GM13977 (cell line): ENCODE data around the gene COMMD1.
A peak's percentile ranks its signal among the peaks of the same experiment; 100 is the strongest.

ENCODE experiments used
- DNase-seq: peaks from one replicate; pipeline ENCODE4 v3.0.0; 2012; ENCODE audit warnings: low spot score
- in situ Hi-C: fragments of 300-500 bp; cut with MboI; formaldehyde crosslinking; loops from one replicate; pipeline ENCODE4 v1.12.0; 2022; ENCODE audit warnings: low sequenced_read_pairs, low pct_unique_long_range_greater_than_20kb, mixed read lengths, inconsistent platforms; ENCODE audit not compliant: unreplicated experiment
- TF ChIP-seq, protein P1 (sequence below): IDR thresholded peaks from 2 replicates; pipeline ENCODE4 v1.5.1; 2012; ENCODE audit warnings: mild to moderate bottlenecking, control low read depth; ENCODE audit not compliant: insufficient read depth; ENCODE audit errors: extremely low read depth, missing control alignments

COMMD1 gene

DNA sequence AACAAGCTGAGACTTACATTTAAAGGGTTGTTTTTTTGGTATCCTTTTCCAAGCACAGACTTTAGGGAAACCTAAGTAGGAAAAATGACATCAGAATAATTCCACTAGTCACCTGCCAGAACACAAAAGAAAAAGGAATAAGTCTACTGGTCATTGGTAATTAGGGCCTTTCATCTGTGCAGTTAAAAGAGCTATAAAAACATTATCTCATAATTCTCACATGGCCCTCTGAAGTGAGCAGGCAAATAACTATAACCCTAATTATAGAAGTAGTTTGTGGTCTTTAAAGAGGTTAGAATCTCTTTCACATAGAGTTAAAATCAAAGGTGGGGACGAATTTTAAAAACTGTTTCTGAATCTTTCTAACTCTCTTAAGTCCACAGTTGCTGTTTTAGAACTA, 179.3 kb downstream of the COMMD1 start:
- in situ Hi-C loops, result no loop called here
- DNase-seq, result peak; percentile 31
- TF ChIP-seq, protein P1, sequence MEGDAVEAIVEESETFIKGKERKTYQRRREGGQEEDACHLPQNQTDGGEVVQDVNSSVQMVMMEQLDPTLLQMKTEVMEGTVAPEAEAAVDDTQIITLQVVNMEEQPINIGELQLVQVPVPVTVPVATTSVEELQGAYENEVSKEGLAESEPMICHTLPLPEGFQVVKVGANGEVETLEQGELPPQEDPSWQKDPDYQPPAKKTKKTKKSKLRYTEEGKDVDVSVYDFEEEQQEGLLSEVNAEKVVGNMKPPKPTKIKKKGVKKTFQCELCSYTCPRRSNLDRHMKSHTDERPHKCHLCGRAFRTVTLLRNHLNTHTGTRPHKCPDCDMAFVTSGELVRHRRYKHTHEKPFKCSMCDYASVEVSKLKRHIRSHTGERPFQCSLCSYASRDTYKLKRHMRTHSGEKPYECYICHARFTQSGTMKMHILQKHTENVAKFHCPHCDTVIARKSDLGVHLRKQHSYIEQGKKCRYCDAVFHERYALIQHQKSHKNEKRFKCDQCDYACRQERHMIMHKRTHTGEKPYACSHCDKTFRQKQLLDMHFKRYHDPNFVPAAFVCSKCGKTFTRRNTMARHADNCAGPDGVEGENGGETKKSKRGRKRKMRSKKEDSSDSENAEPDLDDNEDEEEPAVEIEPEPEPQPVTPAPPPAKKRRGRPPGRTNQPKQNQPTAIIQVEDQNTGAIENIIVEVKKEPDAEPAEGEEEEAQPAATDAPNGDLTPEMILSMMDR, result no peak

DNA sequence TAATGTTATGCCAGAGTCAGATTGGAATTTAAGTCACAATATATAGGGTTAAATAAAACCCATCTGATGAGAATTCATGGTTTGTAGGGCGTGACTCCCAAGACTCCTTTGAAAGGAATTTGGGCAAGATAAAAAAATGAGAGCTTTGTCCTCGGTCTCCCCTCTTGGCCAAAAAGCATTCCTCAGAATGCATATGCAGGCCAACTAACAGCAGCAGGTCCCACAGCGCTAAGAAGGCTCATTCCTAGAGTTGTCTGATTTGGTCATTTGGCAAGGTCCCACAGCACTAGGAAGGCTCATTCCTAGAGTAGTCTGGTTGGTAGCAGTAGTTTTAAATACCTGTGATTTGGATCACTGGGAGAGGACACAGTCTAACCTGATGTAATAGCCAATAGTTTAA, 184.2 kb downstream of the COMMD1 start:
- TF ChIP-seq, protein P1, result no peak
- no peak for DNase-seq

DNA sequence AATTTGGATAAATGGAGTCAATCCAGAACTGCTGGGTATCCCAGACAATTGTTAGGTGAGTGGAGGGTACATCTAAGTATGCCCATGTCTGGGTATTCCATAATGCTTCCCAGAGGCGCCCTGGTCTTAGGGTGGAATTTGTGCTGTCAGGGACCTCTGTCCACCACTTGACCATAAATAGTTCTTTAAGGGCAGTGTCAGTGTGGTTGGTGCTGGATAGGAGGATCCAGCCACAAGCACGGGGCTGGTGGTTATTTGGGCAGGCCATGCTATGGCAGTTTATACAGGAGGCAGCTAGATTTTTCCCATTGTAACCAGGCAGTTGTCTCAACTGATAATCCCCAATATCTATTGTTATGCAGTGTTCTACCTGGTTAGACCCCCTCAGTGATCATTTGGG, 186.0 kb downstream of the COMMD1 start:
- in situ Hi-C loops, result no loop called here
- DNase-seq, result no peak
- TF ChIP-seq, protein P1, result no peak

More for the DNA sequence above, 184.2 kb downstream of the COMMD1 start:
- in situ Hi-C loops, result no loop called here

DNA sequence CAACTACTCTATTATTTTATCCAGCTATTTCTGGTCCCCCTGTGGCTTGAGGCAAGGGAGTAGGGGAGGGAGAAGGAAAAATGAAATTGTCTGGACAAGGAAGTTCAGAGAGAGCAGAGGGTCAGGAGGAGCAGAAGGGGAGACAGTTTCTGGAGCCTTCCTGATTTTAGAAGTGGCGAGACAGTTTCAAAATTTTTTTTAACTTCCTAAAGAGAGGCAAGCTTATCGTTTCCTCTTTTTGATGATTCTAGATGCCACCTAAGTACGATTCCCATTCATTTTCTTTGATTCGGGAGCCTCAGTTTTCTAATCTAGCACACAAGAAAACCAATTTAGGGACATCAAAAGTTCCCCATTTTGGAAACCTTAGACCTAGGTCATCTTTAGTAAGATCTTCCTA, 193.6 kb downstream of the COMMD1 start:
- TF ChIP-seq, protein P1, result no peak
- in situ Hi-C loops, result no loop called here

DNA sequence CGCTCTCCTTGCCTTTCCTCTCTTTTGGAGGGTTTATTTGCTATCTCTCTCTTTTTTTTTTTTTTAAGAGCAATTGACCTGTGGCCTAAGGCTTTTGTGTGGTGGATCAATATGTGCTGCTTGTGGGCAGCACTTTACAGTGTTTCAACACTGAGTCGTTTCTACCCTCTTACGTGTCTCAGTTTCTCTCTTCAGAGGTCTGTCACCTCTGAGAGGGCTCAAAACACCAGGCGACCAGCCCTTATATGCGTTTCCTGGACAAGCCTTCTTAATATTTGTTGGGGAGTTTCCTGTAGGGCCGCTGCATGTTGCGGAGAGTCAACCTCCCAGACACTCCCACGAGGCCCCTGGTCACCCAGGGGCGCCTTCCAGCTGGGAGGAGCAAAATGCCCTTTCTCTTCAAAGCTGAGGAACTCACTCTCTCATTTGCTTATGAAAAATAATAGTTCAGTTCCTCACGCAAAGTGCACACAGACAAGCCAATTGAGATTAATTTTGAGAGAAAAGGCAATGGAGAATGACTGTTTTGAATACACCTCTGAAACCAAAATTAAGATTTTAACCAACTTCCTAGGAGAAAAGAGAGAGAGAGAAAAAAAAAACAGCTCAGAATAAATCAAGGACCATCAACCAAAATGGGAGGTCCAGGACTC, 194.2 kb downstream of the COMMD1 start:
- in situ Hi-C loops, result no loop called here
- TF ChIP-seq, protein P1, result no peak
- peak; percentile 44 for DNase-seq

More for the DNA sequence above, 193.6 kb downstream of the COMMD1 start:
- DNase-seq, result no peak

DNA sequence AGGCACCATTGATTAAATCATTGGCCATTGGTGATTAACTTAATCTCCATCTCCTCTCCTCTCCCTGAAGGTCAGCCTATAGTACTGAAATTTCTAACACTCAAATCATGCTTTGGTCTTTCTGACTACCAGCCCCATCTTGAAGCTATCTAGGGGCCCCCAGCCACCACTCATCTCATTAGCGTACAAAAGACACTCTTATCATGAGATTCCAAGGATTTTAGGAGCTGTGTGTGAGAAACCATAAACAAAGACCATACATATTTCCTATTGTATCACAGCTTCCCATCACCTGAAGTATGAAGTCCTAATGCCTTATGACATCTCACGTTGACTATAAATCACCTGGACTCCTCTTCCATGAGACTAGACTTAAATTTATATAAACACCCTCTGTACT, 196.4 kb downstream of the COMMD1 start:
- TF ChIP-seq, protein P1, result no peak
- in situ Hi-C loops, result no loop called here
- no peak for DNase-seq
